Chondrocyte (in vitro differentiated cells): ENCODE results near the gene IQCK. TPM values are rescaled to one million over a fixed set of nuclear protein-coding genes. Genes with fewer than 3 reads are reported as not detected.

ENCODE experiments used
- DNase-seq: peaks from one replicate; pipeline ENCODE4 v3.0.0; 2021; ENCODE audit warnings: mixed read lengths, low spot score
- H3K27ac Mint-ChIP-seq: one replicate; pipeline ENCODE4 v1.8.0; 2021; ENCODE audit warnings: mild to moderate bottlenecking, moderate library complexity, mixed read lengths; ENCODE audit not compliant: unreplicated experiment
- H3K27me3 Mint-ChIP-seq: 2 replicates; pipeline ENCODE4 v1.8.0; 2021; ENCODE audit warnings: low read depth, mixed read lengths
- H3K36me3 Mint-ChIP-seq: 2 replicates; pipeline ENCODE4 v1.8.0; 2021; ENCODE audit warnings: low read depth, mixed read lengths
- H3K4me1 Mint-ChIP-seq: 2 replicates; pipeline ENCODE4 v1.8.0; 2021; ENCODE audit warnings: low read depth, mild to moderate bottlenecking, mixed read lengths
- H3K4me3 Mint-ChIP-seq: one replicate; pipeline ENCODE4 v1.8.0; 2021; ENCODE audit warnings: mild to moderate bottlenecking, moderate library complexity, mixed read lengths; ENCODE audit not compliant: unreplicated experiment
- H3K9me3 Mint-ChIP-seq: 2 replicates; pipeline ENCODE4 v1.8.0; 2021; ENCODE audit warnings: low read depth, mixed read lengths
- total RNA-seq: library from RNA; stranded (reverse); gene quantifications from 3 replicates; pipeline ENCODE4 v1.2.1, GENCODE V29; 2021
- TF ChIP-seq, protein P1 (sequence below): fragments of 200-600 bp; sonication (generic); IDR thresholded peaks from 2 replicates; pipeline ENCODE4 v1.5.0; 2021; ENCODE audit warnings: antibody characterized with exemption, mild to moderate bottlenecking, moderate library complexity

The IQCK gene
- total RNA-seq, 1 donor from 2014 or later = 3.8 TPM

DNA sequence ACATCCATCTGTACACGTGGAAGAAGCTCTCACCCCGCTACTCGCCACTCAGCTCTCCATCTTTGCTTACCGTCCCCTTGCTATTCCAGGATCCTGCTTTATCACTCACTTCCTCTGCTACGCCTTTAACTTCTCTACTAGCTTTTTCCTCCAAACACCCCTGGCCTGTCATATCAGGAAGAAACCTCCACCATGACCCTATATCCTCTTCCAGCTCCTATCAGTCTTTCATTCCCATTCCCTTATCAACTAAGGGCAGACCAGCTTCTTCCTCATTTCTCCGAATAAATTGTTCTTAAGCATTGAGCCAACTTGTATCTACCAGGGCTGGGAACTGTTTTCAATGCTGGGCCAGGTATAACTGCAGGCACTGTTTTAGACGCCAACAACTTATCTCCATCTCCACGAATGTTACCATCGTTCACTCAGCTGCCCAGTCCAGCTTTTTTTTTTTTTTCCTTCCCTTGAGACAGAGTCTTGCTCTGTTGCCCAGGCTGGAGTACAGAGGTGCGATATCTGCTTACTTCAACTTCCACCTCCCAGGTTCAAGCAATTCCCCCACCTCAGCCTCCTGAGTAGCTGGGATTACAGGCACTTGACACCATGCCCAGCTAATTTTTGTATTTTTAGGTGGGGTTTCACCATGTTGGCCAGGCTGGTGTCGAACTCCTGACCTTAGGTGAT is 4.3 kb downstream of the IQCK start:
- no peak for DNase-seq
- no peaks in the 10 kb centered on the region for H3K27me3 Mint-ChIP-seq
- peaks cover 5% of the 10 kb centered on the region for H3K4me1 Mint-ChIP-seq
- no peak overlapping the region for H3K27ac Mint-ChIP-seq
- H3K4me3 Mint-ChIP-seq = no peak overlapping the region
- TF ChIP-seq, protein P1, sequence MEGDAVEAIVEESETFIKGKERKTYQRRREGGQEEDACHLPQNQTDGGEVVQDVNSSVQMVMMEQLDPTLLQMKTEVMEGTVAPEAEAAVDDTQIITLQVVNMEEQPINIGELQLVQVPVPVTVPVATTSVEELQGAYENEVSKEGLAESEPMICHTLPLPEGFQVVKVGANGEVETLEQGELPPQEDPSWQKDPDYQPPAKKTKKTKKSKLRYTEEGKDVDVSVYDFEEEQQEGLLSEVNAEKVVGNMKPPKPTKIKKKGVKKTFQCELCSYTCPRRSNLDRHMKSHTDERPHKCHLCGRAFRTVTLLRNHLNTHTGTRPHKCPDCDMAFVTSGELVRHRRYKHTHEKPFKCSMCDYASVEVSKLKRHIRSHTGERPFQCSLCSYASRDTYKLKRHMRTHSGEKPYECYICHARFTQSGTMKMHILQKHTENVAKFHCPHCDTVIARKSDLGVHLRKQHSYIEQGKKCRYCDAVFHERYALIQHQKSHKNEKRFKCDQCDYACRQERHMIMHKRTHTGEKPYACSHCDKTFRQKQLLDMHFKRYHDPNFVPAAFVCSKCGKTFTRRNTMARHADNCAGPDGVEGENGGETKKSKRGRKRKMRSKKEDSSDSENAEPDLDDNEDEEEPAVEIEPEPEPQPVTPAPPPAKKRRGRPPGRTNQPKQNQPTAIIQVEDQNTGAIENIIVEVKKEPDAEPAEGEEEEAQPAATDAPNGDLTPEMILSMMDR = no peak
- H3K9me3 Mint-ChIP-seq = no peaks in the 10 kb centered on the region
- H3K36me3 Mint-ChIP-seq = no peaks in the 10 kb centered on the region

DNA sequence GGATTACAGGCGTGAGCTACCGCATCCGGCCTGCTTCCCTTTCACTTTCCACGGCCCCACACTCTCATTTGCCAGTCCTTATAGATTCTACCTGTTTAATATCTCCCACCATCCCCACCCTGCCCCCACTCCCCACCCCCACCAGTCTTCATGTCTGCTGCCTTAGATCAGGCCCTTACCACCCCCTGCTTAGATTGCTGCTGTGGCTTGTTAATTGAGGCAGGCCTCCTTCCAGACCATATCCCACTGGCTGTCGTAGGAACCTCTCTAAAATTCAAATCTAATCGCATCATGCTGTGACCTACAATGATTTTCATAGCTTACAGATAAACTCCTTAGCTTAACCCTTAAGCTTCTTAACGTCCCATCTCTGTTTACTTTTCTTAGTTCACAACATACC is 4.9 kb downstream of the IQCK start:
- no peak for DNase-seq
- H3K36me3 Mint-ChIP-seq = no peaks in the 10 kb centered on the region
- H3K27me3 Mint-ChIP-seq = no peaks in the 10 kb centered on the region
- no peaks in the 10 kb centered on the region for H3K9me3 Mint-ChIP-seq
- no peak overlapping the region for H3K27ac Mint-ChIP-seq
- H3K4me3 Mint-ChIP-seq = no peak overlapping the region
- TF ChIP-seq, protein P1 = no peak
- peaks cover 5% of the 10 kb centered on the region for H3K4me1 Mint-ChIP-seq

DNA sequence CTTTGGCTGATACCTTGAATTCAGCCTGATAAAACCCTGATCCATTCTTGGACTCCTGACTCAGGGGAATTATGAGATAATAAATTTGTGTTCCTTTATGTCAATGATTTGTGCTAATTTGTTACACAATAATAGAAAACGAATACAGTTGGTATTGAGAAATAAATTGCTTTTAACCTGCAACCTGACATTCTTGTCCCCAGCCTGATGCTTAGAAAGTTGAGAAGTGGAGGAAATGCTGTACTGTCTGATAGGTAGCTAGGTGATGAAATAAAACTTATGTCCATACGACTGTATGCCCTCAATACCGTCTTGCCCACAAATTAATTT is 10.5 kb downstream of the IQCK start:
- H3K4me1 Mint-ChIP-seq = no peaks in the 10 kb centered on the region
- H3K27ac Mint-ChIP-seq = no peak overlapping the region
- no peak overlapping the region for H3K4me3 Mint-ChIP-seq
- H3K27me3 Mint-ChIP-seq = no peaks in the 10 kb centered on the region
- DNase-seq = no peak
- H3K9me3 Mint-ChIP-seq = no peaks in the 10 kb centered on the region
- TF ChIP-seq, protein P1 = no peak
- peaks cover 3% of the 10 kb centered on the region for H3K36me3 Mint-ChIP-seq

DNA sequence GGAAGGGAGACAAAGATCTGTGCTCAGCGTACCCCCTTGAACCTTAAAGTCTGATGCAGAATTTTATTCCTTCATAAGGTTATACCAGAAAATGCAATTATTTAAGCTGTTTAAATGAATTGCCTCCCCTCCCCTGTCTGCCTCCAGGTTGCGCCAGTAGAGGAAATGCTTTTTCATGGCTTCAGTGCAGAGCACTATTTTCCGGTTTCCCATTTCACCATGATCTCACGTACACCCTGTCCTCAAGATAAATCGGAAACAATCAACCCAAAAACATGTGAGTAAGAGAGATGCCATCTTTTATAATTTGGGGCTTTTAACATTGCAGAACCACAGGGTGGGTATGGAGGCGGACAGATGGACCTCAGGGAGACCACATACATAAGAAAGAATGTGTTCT is 15.5 kb downstream of the IQCK start:
- no peak for DNase-seq
- no peaks in the 10 kb centered on the region for H3K27me3 Mint-ChIP-seq
- H3K27ac Mint-ChIP-seq = no peak overlapping the region
- TF ChIP-seq, protein P1 = no peak
- H3K9me3 Mint-ChIP-seq = no peaks in the 10 kb centered on the region
- no peak overlapping the region for H3K4me3 Mint-ChIP-seq
- H3K4me1 Mint-ChIP-seq = peaks cover 7% of the 10 kb centered on the region
- H3K36me3 Mint-ChIP-seq = peaks cover 3% of the 10 kb centered on the region

DNA sequence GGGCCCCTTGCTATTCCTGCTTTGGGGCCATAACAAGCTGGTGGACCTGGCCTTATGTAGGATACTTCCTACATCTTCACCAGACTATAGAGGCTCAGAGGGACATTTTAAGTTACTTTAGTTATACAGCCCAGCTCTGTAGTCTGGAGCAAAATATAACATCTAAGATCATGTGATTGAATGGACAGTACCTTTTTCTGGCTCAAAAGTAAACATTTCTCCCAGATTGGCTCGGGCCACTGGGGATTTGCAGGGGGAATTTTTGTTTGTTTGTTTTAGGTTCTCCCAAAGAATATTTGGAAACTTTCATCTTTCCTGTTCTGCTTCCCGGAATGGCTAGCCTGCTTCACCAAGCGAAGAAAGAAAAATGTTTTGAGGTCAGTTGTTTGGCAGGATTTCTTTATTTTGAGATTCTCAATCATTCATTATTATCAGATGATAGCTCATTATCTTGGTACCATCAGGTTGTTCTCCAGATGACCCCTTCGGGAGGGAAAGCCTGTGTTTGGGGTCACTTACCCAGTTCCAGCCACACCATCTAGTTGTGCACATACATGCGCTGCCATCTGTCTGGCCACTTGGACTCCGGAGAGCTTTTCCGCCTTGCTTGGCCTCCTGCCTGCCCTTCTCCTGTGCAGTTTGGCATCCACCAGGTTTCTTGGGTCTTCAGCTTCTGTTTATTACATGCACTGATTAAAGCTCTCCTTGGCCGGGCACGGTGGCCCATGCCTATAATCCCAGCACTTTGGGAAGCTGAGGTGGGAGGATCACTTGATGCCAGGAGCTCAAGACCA is 17.2 kb downstream of the IQCK start:
- peaks cover 7% of the 10 kb centered on the region for H3K4me1 Mint-ChIP-seq
- no peak for DNase-seq
- H3K27me3 Mint-ChIP-seq = no peaks in the 10 kb centered on the region
- no peak overlapping the region for H3K27ac Mint-ChIP-seq
- TF ChIP-seq, protein P1 = no peak
- H3K9me3 Mint-ChIP-seq = no peaks in the 10 kb centered on the region
- H3K36me3 Mint-ChIP-seq = peaks cover 3% of the 10 kb centered on the region
- H3K4me3 Mint-ChIP-seq = no peak overlapping the region
